Measurements from ENCODE around the gene ESYT3. TPM values are rescaled to one million over a fixed set of nuclear protein-coding genes. Genes with fewer than 3 reads are reported as not detected.

The ESYT3 gene
- total RNA-seq, 1 donor from 2014 or later, result not detected

GRCh38 chr3:138460536-138461205 lies 26.3 kb downstream of the ESYT3 start:
- H3K27ac Mint-ChIP-seq (ENCODE audit: unreplicated experiment), result no peak overlapping the region
- H3K27me3 Mint-ChIP-seq (ENCODE audit: unreplicated experiment), result peaks cover 12% of the 10 kb centered on the region
- no peak for TF ChIP-seq CTCF (IDR thresholded peaks at IDR 0.05; ENCODE audit: unreplicated experiment)
- H3K36me3 Mint-ChIP-seq (ENCODE audit: low read depth, unreplicated experiment), result no peaks in the 10 kb centered on the region
- no peaks in the 10 kb centered on the region for H3K4me1 Mint-ChIP-seq (ENCODE audit: unreplicated experiment)
- H3K9me3 Mint-ChIP-seq (ENCODE audit: unreplicated experiment), result no peaks in the 10 kb centered on the region
- DNase-seq (ENCODE audit: low spot score), result no peak
- no peak overlapping the region for H3K4me3 Mint-ChIP-seq (ENCODE audit: unreplicated experiment)

GRCh38 chr3:138461246-138461645 lies 26.8 kb downstream of the ESYT3 start:
- no peak for TF ChIP-seq CTCF (IDR thresholded peaks at IDR 0.05; ENCODE audit: unreplicated experiment)
- no peak overlapping the region for H3K4me3 Mint-ChIP-seq (ENCODE audit: unreplicated experiment)
- H3K36me3 Mint-ChIP-seq (ENCODE audit: low read depth, unreplicated experiment), result no peaks in the 10 kb centered on the region
- peaks cover 10% of the 10 kb centered on the region for H3K27me3 Mint-ChIP-seq (ENCODE audit: unreplicated experiment)
- no peak for DNase-seq (ENCODE audit: low spot score)
- H3K9me3 Mint-ChIP-seq (ENCODE audit: unreplicated experiment), result no peaks in the 10 kb centered on the region
- H3K27ac Mint-ChIP-seq (ENCODE audit: unreplicated experiment), result no peak overlapping the region
- no peaks in the 10 kb centered on the region for H3K4me1 Mint-ChIP-seq (ENCODE audit: unreplicated experiment)

- Mint-ChIP-seq H3K4me3 (ENCODE audit: unreplicated experiment) (no peak overlapping the region), H3K36me3 (ENCODE audit: low read depth, unreplicated experiment) (no peaks in the 10 kb centered on the region), H3K27me3 (ENCODE audit: unreplicated experiment) (peaks cover 10% of the 10 kb centered on the region), H3K9me3 (ENCODE audit: unreplicated experiment) (no peaks in the 10 kb centered on the region), H3K27ac (ENCODE audit: unreplicated experiment) (no peak overlapping the region), H3K4me1 (ENCODE audit: unreplicated experiment) (no peaks in the 10 kb centered on the region)
- TF ChIP-seq CTCF (IDR thresholded peaks at IDR 0.05; ENCODE audit: unreplicated experiment), result no peak
- DNase-seq (ENCODE audit: low spot score), result no peak
Observed at GRCh38 chr3:138461896-138462295, 27.5 kb downstream of the ESYT3 start.

- no peaks in the 10 kb centered on the region for H3K9me3 Mint-ChIP-seq (ENCODE audit: unreplicated experiment)
- H3K4me1 Mint-ChIP-seq (ENCODE audit: unreplicated experiment), result no peaks in the 10 kb centered on the region
- H3K27ac Mint-ChIP-seq (ENCODE audit: unreplicated experiment), result no peak overlapping the region
- TF ChIP-seq CTCF (IDR thresholded peaks at IDR 0.05; ENCODE audit: unreplicated experiment), result no peak
- no peak for DNase-seq (ENCODE audit: low spot score)
- no peaks in the 10 kb centered on the region for H3K36me3 Mint-ChIP-seq (ENCODE audit: low read depth, unreplicated experiment)
- H3K27me3 Mint-ChIP-seq (ENCODE audit: unreplicated experiment), result peaks cover 4% of the 10 kb centered on the region
- H3K4me3 Mint-ChIP-seq (ENCODE audit: unreplicated experiment), result no peak overlapping the region
Observed at GRCh38 chr3:138463724-138464490, 29.5 kb downstream of the ESYT3 start.

- Mint-ChIP-seq H3K27ac (ENCODE audit: unreplicated experiment) (no peak overlapping the region), H3K36me3 (ENCODE audit: low read depth, unreplicated experiment) (no peaks in the 10 kb centered on the region), H3K27me3 (ENCODE audit: unreplicated experiment) (peaks cover 2% of the 10 kb centered on the region), H3K4me1 (ENCODE audit: unreplicated experiment) (no peaks in the 10 kb centered on the region), H3K4me3 (ENCODE audit: unreplicated experiment) (no peak overlapping the region), H3K9me3 (ENCODE audit: unreplicated experiment) (no peaks in the 10 kb centered on the region)
- TF ChIP-seq CTCF (IDR thresholded peaks at IDR 0.05; ENCODE audit: unreplicated experiment), result no peak
- DNase-seq (ENCODE audit: low spot score), result no peak
Observed at GRCh38 chr3:138464491-138464860, 30.1 kb downstream of the ESYT3 start.

Measured in endothelial cell (in vitro differentiated cells).